SK-N-SH treated with all-trans-retinoic acid at 6 μM for 48 hours (cell line): ENCODE data around the gene PLEKHG5.
A peak's percentile ranks its signal among the peaks of the same experiment; 100 is the strongest.

Experiments
- ATAC-seq: fragments of 200-7000 bp; cut with Tn5 transposase; 3 replicates; pipeline ENCODE4 v1.9.1; 2020; ENCODE audit warnings: mild to moderate bottlenecking, moderate library complexity
- ARNTL ChIP-seq: fragments of 450-650 bp; formaldehyde crosslinking; IDR thresholded peaks from 2 replicates; pipeline ENCODE4 v1.5.0; 2020; ENCODE audit warnings: low read depth, mild to moderate bottlenecking, moderate library complexity, borderline replicate concordance
- CSDC2 ChIP-seq: fragments of 250-450 bp; sonication (Bioruptor Pico); IDR thresholded peaks from 2 replicates; pipeline ENCODE4 v1.5.0; 2020; ENCODE audit warnings: mild to moderate bottlenecking, moderate library complexity
- CSRNP3 ChIP-seq: fragments of 250-450 bp; sonication (Bioruptor Pico); IDR thresholded peaks from 2 replicates; pipeline ENCODE4 v1.5.1; 2021; ENCODE audit warnings: mild to moderate bottlenecking, moderate library complexity
- ESRRG ChIP-seq: fragments of 250-450 bp; sonication (Bioruptor Pico); IDR thresholded peaks from 2 replicates; pipeline ENCODE4 v1.6.1; 2021; ENCODE audit warnings: mild to moderate bottlenecking
- ISL1 ChIP-seq: fragments of 250-450 bp; sonication (Bioruptor Pico); IDR thresholded peaks from 2 replicates; pipeline ENCODE4 v2.1.2; 2022; ENCODE audit warnings: mild to moderate bottlenecking, moderate library complexity
- OSR1 ChIP-seq: fragments of 250-450 bp; sonication (Bioruptor Pico); IDR thresholded peaks from 2 replicates; pipeline ENCODE4 v1.8.0; 2022; ENCODE audit warnings: moderate library complexity, mild to moderate bottlenecking, inconsistent platforms
- PATZ1 ChIP-seq: fragments of 250-450 bp; sonication (Bioruptor Pico); IDR thresholded peaks from 2 replicates; pipeline ENCODE4 v1.8.0; 2020; ENCODE audit warnings: mild to moderate bottlenecking, moderate library complexity, borderline replicate concordance
- POU6F1 ChIP-seq: fragments of 250-450 bp; sonication (Bioruptor Pico); IDR thresholded peaks from 2 replicates; pipeline ENCODE4 v1.8.0; 2021; ENCODE audit warnings: low read depth, mild to moderate bottlenecking, moderate library complexity, borderline replicate concordance
- SNAI2 ChIP-seq: fragments of 250-450 bp; sonication (Bioruptor Pico); IDR thresholded peaks from 2 replicates; pipeline ENCODE4 v1.5.0; 2020; ENCODE audit warnings: mild to moderate bottlenecking, moderate library complexity
- TCF4 ChIP-seq: fragments of 250-450 bp; sonication (Bioruptor Pico); IDR thresholded peaks from 2 replicates; pipeline ENCODE4 v1.8.0; 2021; ENCODE audit warnings: mild to moderate bottlenecking, moderate library complexity, borderline replicate concordance
- TOX ChIP-seq: fragments of 250-450 bp; sonication (Bioruptor Pico); IDR thresholded peaks from 2 replicates; pipeline ENCODE4 v1.8.0; 2021; ENCODE audit warnings: mild to moderate bottlenecking, moderate library complexity, borderline replicate concordance
- TSHZ2 ChIP-seq: fragments of 250-450 bp; sonication (Bioruptor Pico); IDR thresholded peaks from 2 replicates; pipeline ENCODE4 v1.5.0; 2020; ENCODE audit warnings: mild to moderate bottlenecking, moderate library complexity
- ZC3H10 ChIP-seq: fragments of 250-450 bp; sonication (Bioruptor Pico); IDR thresholded peaks from 2 replicates; pipeline ENCODE4 v1.5.1; 2021; ENCODE audit warnings: mild to moderate bottlenecking, moderate library complexity
- ZFP3 ChIP-seq: fragments of 250-450 bp; sonication (Bioruptor Pico); IDR thresholded peaks from 2 replicates; pipeline ENCODE4 v1.5.0; 2020; ENCODE audit warnings: mild to moderate bottlenecking, moderate library complexity
- ZNF70 ChIP-seq: fragments of 450-650 bp; formaldehyde crosslinking; IDR thresholded peaks from 2 replicates; pipeline ENCODE4 v1.5.0; 2020; ENCODE audit warnings: mild to moderate bottlenecking, moderate library complexity
- ZNF8 ChIP-seq: fragments of 450-650 bp; formaldehyde crosslinking; IDR thresholded peaks from 2 replicates; pipeline ENCODE4 v1.5.0; 2020; ENCODE audit warnings: mild to moderate bottlenecking, moderate library complexity
- TF ChIP-seq, protein P1 (sequence below): fragments of 250-450 bp; sonication (Bioruptor Pico); IDR thresholded peaks from 2 replicates; pipeline ENCODE4 v1.5.1; 2020; ENCODE audit warnings: low read depth, mild to moderate bottlenecking, moderate library complexity

PLEKHG5 gene

DNA sequence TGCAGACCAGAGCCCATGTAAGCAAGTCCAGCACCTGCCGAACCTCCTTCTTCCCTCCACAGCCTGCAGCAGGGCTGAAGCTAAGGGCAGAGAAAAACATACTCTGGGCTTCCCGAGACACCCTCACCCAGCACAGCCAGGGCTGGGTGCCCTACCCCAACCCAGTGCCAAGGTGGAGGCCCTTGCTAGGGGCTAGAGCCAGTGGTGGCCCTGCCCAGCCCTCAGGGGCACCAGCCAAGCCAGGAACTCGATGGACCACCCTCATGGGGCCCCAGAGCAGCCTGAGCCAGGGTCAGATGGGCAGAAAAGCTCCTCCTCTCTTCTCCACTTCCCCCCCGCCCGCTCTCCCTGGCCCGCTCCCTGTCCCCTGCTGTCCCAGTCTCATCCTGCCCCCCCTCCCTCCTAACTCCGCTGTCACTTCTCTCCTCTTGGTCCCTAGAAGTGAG is 41.4 kb downstream of the PLEKHG5 start:
- TF ChIP-seq ARNTL (no peak), TCF4 (CRISPR knock-in tag) (no peak), TSHZ2 (no peak), ISL1 (CRISPR knock-in tag) (no peak), CSRNP3 (CRISPR knock-in tag) (no peak), SNAI2 (CRISPR knock-in tag) (no peak), CSDC2 (CRISPR knock-in tag) (no peak), ZC3H10 (CRISPR knock-in tag) (no peak)
- TF ChIP-seq, protein P1, sequence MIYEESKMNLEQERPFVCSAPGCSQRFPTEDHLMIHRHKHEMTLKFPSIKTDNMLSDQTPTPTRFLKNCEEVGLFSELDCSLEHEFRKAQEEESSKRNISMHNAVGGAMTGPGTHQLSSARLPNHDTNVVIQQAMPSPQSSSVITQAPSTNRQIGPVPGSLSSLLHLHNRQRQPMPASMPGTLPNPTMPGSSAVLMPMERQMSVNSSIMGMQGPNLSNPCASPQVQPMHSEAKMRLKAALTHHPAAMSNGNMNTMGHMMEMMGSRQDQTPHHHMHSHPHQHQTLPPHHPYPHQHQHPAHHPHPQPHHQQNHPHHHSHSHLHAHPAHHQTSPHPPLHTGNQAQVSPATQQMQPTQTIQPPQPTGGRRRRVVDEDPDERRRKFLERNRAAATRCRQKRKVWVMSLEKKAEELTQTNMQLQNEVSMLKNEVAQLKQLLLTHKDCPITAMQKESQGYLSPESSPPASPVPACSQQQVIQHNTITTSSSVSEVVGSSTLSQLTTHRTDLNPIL (CRISPR knock-in tag) = no peak
- ATAC-seq = no peak

GRCh38 chr1:6448749-6449631 is 42.5 kb downstream of the PLEKHG5 start:
- ATAC-seq = peak; percentile 29
- TF ChIP-seq TOX (CRISPR knock-in tag) (no peak), TCF4 (CRISPR knock-in tag) (no peak), POU6F1 (no peak), ESRRG (CRISPR knock-in tag) (no peak), OSR1 (CRISPR knock-in tag) (no peak), ZC3H10 (CRISPR knock-in tag) (no peak), ZFP3 (no peak), CSDC2 (CRISPR knock-in tag) (no peak), ZNF70 (CRISPR knock-in tag) (no peak), ZNF8 (CRISPR knock-in tag) (no peak), PATZ1 (CRISPR knock-in tag) (no peak), ARNTL (no peak), TSHZ2 (no peak)
- TF ChIP-seq, protein P1 (CRISPR knock-in tag) = no peak
